NCI-H1092 (cell line): ENCODE results near the gene ALDH4A1.

Experiments
- DNase-seq: peaks from one replicate; lab custom pipeline; 2025; lab: John Stamatoyannopoulos, UW

Gene ALDH4A1

GRCh38 chr1:18922848-18923755, 20.7 kb upstream of the ALDH4A1 start:
- DNase-seq, result no peak

- no peak for DNase-seq
These were observed 20.0 kb upstream of the ALDH4A1 start for GRCh38 chr1:18922319-18922726.

GRCh38 chr1:18921516-18922251, 19.3 kb upstream of the ALDH4A1 start:
- DNase-seq, result no peak

GRCh38 chr1:18920931-18921330, 18.6 kb upstream of the ALDH4A1 start:
- no peak for DNase-seq

- no peak for DNase-seq
These were observed 17.6 kb upstream of the ALDH4A1 start for GRCh38 chr1:18919956-18920355.

- no peak for DNase-seq
These were observed 17.0 kb upstream of the ALDH4A1 start for GRCh38 chr1:18919197-18919905.

DNA sequence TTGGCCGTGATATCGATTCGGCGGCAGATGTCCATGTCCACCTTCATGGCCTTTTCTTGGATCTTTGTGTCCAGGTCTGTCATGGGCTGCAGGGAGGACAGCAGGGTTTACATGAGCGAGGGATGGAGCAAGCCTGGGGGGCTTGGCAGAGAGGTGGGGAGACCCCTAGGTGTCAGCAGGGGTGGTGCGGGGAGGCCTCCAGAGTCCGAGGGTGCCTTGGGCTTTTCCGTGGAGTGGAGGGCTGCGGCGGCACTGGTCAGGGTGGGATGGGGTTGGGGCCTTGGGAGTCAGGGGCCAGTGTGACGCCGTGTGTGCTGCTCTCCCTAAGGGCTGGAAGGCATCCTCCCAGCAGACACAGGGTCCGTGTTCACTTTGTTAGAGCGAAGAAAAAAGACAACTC, 16.1 kb upstream of the ALDH4A1 start:
- no peak for DNase-seq

GRCh38 chr1:18917071-18917799, 14.9 kb upstream of the ALDH4A1 start:
- DNase-seq, result no peak

- DNase-seq, result no peak
These were observed 13.0 kb upstream of the ALDH4A1 start for GRCh38 chr1:18915341-18915740.

DNA sequence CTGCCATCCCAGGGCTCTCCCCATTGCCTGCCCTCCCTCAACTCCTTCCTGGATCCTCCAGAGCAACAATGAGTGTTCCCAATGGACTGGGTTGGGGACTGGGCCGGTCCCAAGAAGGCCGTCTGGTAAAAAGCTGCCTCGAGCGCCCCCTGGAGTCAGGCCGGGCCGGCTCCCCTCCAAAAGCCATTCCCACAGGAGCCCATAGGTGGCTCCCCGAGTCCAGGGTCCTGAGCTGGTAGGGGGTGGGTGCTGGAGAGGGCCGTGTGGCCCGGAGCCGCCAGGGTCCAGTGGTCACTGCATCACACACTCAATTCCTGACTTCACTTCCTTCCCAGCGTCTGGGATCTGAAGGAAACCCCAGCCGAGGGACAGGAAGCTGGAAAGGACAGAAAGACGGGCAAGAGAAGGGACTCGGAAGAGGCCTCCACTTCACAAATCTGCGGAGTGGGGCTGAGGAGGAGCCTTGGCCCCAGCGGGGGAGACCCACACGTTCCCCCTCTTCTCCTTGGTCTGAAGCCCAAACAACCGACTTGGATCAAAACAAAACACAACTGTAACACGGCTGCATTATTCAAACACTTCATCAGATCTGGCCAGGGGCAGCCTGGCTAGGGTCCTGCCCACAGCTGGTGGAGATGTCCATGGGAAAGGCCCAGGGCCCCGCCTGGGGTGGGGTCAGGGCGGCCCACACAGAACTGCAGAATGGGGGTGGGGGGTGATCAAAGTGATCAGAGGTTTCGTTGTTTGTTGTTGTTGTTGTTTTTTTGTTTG, 10.9 kb upstream of the ALDH4A1 start:
- peak; percentile 53 for DNase-seq

DNA sequence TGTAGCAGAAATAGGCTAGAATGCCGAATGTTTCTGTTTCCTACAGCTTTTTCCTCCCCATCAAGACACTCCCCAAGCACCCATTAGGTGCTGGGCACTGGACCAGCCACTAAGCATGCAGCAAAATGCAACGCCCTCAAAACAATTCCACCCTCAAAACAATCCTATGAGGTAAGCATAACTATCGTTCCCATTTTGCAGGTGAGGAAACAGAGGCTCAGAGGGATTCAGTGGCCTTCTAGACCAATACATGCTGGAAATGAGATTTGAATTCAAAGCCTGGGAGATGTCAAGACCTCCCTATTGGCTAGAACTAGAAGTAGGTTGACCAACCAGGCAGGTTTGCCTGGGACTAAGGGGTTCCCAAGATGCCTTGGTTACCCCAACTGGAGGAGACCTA, 10.2 kb upstream of the ALDH4A1 start:
- DNase-seq, result no peak

DNA sequence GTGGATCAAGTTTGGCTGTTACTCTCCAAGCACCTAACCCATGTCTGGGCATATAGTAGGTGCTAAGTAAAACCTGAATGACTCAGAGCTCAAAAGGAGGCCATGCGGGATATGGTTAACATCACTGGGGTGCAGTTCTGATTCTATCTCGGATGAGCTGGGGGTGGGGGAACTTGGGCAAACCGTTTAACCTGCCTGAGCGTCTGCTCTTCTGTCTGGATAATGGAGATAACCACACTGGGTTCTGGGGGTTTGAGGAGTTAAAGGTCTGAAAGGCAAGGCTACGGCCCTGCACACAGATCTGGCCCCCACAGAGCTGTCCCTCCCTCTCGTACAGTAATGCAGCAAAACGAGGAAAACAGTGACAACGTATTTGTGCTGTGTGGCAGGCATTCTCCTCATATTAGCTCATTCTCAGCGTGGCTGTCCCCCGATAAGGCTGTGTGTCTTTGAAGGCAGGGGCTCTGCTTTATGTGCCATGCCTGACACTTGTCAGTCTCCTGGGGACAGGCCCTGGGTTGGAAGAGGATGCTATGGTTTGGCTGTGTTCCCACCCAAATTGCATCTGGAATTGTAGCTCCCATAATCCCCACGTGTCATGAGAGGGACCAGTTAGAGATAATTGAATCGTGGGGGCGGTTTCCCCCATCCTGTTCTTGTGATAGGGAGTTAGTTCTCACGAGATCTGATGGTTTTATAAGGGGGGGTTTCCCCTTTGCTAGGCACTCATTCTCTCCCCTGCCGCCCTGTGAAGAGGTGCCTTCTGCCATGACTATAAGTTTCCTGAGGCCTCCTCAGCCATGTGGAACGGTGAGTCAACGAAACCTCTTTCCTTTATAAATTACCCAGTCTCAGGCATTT, 6.8 kb upstream of the ALDH4A1 start:
- DNase-seq, result no peak

DNA sequence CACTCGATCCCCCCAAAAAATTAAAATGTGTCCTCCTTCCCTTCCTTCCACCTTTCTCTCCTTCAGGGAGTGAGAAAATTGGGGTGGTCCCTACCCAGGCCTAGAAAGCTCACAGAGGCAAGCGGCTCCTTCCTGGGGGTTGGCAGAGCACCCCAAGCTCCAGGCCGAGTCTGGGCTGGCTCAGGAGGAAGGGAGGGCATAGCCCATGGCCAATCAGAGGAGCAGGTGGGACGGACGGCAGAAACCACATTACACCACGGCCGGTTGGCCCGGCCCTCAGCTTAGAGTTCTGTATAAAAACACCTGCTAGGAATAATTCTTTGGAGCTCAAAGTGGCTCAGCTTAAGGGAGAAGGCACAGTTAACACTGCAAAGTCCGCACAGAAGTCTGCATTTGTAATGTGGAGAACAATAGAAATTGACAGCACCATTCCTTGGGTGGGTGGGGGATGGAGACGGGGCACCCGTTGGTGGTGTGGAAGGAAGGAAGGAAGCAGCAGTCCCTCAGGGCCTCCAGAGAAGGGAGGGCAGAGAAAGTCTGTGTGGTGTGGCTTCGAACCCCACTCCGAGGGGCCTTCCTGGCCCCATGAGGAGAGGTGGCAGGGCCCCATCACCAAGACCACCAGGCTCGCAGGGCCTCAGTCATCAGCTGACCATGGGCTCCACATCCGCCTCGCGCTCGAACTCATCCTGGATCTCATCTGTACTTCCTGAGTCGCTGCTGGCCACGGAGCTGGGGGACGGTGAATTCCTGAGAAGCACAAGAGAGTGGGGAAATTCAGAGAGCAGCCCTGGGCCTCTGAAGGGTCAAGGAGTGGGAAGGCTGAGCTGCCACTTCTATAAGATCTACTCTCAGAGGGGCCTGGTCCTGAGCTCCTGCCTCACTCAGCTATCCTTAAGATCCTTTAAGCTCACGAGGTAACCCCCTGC, 5.8 kb upstream of the ALDH4A1 start:
- DNase-seq, result no peak

DNA sequence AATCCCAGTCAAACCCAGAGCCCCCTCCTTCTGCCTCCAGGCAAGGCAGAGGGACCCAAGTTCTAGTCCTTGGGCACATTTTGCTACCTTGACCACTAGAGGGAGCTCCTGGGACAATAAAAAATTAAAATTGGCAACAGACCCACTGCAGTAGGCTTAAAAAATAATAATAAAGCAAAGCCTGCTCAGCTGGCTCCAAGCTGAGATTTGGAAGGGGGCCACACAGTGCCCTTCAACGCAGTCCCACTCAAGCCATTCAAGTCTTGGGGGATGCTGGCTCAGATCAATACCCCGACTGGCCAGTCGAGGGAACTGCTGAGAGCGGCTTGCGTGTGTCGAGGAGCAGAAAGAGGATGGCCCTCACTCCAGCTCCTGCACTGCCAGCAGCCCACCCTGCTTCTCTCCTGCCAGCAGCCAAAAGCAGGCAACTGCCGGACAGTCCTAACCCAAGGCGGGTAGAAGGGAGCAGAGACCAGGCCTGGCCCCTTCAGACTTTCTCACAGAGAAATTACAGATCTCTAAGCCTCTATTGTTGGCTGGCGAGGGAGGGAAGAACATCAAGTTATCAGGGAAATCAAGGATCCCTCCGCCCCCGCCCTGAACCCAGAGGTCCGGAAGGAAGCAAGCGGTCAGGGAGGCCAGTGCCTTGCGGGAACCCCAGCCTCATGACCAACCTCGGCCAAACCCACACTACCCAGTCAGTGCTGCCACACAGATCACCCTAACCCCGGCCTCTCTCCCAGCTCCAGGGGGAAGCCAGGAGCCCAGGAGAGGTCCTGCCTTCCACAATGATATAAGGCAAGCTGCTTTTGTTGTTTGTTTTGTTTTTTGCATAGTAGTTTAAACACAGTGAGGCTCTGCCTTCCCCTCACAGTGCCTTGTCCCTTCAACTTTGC, 4.9 kb upstream of the ALDH4A1 start:
- DNase-seq, result peak; percentile 76

- DNase-seq, result no peak
These were observed 969 bp upstream of the ALDH4A1 start for GRCh38 chr1:18903291-18903756.

DNA sequence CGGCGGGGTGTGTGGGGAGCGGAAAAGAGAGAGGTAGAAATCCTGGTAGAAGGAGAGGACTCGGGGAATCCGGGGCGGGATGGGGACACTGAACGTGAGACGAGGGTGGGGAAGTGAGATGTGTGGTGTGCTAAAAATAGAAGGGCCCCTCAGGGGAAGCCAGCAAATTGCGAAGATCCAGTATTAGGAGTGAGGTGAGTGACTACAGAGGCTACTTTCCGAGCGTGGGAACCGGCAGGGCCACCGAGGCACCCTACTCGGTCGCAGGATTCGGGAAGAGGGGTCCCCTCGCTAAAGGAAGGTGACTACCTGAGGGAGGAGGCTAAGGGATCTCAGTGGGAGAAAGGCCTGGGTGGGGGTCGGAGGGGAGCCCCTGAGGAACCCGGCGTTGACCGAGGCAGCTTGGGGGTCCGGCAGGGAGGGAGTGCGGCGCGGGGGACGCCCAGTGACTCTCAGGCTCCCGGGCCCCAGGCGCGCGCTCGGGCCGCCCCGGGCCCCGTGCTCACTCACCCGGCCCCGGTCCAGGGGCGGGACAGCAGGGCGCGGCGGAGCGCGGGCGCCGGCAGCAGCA, 318 bp downstream of the ALDH4A1 start:
- no peak for DNase-seq

GRCh38 chr1:18901147-18901951, 1.0 kb downstream of the ALDH4A1 start:
- no peak for DNase-seq
